ENCODE measurements around the gene EIF2B4.
"Not testable (repeated sequence)": the region's sequence is repeated elsewhere in the genome, so short reads cannot be mapped to it uniquely, and the experiment has no call there.

The EIF2B4 gene

DNA sequence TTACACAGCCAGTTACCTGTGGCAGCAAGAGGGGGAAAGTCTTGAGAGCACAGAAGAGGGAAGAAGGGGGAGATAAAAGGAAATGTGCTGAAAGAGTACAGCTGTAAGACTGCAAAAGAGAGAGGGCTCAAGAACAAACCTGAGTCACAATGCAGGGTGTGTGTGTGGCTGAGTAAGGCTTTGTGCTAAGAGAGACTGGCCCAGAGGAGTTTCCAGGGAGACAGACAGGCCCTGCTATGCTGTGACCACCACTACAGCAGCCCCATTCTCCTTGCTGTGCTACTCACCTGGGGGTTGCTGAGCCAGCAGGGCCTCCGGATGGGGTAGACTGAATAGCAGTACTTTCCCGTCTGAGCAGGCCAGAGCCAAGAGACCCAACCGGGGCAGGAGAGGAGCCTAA lies 34.8 kb downstream of the EIF2B4 start:
- no peak for DNase-seq

GRCh38 chr2:27324720-27325119 lies 45.4 kb downstream of the EIF2B4 start:
- DNase-seq = no peak

DNA sequence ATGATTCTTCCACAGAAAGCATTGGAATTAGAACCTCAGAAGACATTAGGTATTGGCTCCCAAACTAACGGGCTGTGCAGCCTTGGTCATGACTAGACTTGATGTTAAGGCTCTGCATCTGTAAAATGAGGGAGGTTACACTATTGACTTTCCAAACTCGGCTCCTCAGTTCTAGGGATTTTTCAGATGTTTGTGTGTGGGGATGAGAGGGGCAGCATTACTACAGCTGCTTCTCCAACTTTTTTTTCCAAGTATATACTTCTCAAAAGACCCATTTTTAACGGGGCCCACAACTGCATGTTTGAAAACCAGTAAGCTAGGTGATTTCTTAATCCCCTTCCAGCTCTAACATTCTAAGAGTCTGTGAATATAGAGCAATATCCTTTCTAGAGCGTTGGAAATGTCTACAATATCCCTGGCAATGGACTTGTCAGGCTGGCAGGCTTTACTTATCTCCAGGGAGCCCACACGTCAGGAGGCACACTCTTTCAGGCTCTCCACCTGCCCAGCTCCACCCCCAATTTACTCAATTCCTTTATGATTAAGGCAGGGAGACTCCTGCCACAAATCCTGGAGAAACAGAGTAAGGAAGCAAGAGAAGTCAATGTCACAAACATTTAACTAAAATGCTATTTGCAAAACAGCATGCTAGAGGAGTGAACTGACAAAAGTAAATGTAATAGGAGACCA lies 46.4 kb downstream of the EIF2B4 start:
- DNase-seq = no peak

DNA sequence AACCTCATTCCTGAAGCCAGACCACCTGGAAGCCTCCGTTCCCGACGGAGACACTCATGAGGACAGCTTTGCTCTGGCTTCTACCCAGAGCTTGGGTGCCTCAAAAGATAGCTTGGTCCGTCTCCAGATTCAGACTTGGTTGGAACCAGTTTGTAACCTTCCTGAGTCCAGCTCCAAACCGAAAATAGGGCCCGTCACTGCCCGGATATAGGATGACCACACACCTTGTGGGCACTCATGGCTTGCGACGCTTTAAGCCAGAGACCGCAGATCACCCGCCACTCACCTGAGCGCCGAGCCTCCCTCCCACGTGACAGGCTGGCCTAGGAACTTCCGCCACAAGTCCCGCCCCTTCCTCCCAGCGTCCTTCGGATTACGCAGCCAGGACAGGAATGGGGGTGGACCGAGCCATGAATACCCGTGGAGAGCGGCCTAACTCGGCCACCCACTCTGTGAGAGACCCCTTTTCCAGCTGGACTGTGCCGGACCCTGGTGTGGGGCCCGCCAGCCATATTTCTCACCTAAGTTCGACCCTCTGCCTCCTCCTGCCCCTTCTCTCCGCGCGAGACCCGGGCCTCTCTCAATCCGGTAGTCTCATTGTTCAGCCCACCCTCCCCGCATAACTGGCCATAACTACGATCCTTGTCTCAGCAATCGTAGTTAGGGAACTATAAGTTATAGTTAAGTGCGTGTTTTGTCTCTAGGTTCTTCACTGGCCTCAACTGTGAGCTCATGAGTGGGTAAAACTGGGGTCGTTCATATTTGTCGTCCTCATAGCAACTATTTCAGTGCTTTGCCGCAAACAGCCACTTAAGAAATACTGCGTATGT lies 47.2 kb downstream of the EIF2B4 start, which contains the start of gene MPV17:
MPV17 (minus strand) TSS at position 332 of the 830 bp plus-strand sequence. CDS start 580 bp downstream, outside the sequence.
- peak; percentile 84 for DNase-seq

DNA sequence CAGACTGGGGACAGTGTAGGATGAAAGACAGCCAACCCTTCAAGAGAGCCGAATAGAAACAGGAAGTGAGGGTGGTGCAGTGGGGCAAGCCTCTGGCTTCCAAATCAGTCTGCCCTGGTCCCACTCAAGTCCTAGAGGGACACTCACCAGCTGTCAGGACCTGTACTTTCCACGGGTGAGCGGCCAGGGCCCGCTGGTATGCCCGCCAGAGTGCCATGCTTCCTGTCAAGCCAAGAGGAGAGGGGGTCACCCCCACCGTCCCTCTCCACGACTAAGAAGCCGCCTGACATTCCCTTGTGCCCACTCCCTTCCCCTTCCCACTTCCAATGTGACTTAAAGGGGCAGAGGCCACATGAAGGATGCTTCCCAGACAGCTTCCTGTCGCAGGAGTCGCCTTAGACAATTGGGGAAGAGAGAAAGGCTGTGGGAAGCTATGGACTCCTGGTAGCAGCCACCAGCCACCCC lies 47.8 kb downstream of the EIF2B4 start:
- DNase-seq = no peak

DNA sequence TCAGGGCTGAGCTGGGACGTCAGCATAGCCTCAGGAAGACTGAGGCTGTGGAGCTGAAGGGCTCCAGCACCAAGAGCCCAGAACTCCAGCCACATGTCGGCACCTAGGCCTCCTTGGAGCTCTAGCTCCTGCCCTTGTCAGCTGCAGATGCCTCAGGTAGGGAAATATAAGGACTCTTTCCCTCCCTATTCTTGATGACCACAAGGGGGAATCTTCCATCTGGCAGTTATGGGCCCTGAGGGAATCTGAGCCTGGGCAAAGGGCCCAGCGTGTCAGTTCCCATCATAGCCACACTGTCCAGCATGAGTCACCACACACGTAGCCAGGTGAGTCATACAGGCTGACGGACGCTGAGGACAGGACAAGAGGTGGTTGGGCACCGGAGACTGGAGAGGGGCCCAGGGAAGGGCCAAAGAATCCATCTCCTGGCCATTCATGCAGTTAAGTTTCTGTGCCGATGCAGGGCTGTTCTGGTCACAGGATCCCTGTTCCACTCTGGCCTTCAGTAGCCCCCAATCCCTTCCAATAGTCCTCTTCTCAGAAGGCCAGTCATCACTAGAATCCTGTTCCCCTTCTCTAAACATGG lies 49.1 kb downstream of the EIF2B4 start:
- no peak for DNase-seq

GRCh38 chr2:27319839-27320238 lies 50.3 kb downstream of the EIF2B4 start:
- not testable (repeated sequence) for DNase-seq

DNA sequence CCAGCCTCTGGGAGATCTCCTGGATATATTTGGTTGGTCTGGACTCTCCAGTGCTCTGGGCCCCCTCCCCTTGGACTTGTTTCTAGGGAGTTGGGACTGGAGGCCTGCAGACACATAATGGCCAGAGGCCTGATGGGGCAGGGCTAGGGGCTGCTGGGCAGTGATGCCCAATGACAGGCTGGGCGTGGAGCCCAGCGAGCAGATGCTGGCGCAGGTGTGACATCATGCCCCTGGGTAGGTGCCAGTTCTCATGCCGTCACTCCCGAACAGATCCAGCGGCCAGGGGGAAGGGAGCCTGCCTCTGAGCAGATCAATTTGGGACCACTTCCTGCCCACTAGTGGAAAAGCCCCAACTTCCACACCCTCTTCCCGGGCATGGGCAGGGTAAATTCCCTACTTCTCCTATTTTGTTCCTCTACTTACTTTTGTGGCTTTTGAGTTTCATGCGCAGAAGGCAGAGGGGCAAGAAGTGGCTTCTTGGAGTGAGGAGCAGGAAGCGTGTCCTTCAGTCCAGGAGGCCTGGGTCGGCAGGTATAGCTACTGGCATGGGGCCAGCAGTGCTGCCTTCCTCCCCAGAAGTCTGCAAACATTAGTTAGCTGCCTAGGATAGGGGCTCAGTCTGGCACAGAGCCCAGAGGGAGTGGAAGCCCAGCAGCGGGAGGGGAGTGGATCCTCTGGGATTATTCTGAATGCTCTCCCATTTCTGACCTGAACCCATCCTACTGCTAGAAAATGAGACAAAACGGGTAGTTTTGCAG lies 53.3 kb downstream of the EIF2B4 start:
- DNase-seq = no peak

GRCh38 chr2:27315122-27315521 lies 55.0 kb downstream of the EIF2B4 start:
- DNase-seq = no peak

DNA sequence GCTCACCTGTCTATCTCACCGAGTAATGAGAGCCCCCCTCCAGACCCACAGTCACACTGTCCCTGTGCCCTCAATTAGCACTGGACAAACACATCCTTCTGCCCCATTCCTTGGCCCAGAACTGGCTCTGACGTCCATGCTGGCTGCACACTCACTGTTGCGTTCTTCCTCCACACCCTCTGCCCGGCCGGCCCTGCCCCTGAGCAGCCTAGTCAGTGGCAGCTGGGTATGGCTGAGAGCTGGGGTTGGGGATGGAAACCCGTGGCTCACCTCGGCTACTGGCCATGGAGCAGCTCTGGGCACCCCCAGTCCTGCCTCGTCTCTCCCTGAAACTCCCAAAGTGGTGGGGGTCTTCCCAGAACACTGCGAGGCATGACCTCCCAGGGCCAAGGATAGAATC lies 55.4 kb downstream of the EIF2B4 start:
- no peak for DNase-seq
